OCI-LY1 (cell line): Measurements from ENCODE around the gene ZNF777.

Experiments used
- EZH2 ChIP-seq: fragments of 200-600 bp; sonication (generic), shearing (Covaris generic); IDR thresholded peaks from 2 replicates; pipeline ENCODE4 v1.8.0; 2017; ENCODE audit warnings: borderline replicate concordance, mixed run types, mild to moderate bottlenecking, antibody characterized with exemption, low read length, moderate library complexity, mixed read lengths
- TF ChIP-seq, protein P1 (sequence below): fragments of 200-600 bp; sonication (generic), shearing (Covaris generic); IDR thresholded peaks from 2 replicates; pipeline ENCODE4 v1.5.1; 2017; ENCODE audit warnings: mild to moderate bottlenecking, antibody characterized with exemption, low read length, moderate library complexity, mixed read lengths

DNA sequence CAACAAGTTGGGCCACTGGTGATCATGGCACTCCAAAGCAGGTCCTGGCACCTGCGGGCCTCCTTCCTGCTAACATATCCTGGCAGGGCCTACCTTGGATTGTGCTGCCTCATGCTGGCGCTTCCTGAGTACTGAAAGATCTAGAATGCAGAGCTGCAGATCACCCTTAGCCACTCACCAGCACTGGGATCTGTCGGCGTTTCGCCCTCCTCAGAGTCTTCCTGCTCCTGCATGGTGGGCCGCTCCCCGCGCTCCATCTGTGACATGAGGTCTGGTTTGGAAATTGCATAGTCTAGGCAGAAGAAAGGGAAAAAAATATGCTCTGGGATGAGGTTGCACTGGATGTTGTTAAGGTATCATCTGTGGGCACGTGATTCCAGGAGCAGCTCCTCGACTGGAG lies 10.0 kb downstream of the ZNF777 start:
- TF ChIP-seq, protein P1, sequence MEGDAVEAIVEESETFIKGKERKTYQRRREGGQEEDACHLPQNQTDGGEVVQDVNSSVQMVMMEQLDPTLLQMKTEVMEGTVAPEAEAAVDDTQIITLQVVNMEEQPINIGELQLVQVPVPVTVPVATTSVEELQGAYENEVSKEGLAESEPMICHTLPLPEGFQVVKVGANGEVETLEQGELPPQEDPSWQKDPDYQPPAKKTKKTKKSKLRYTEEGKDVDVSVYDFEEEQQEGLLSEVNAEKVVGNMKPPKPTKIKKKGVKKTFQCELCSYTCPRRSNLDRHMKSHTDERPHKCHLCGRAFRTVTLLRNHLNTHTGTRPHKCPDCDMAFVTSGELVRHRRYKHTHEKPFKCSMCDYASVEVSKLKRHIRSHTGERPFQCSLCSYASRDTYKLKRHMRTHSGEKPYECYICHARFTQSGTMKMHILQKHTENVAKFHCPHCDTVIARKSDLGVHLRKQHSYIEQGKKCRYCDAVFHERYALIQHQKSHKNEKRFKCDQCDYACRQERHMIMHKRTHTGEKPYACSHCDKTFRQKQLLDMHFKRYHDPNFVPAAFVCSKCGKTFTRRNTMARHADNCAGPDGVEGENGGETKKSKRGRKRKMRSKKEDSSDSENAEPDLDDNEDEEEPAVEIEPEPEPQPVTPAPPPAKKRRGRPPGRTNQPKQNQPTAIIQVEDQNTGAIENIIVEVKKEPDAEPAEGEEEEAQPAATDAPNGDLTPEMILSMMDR = no peak
- no peak for TF ChIP-seq EZH2
